K562 (cell line): ENCODE measurements around the gene WDHD1. TPM values are rescaled to one million over a fixed set of nuclear protein-coding genes. Genes with fewer than 3 reads are reported as not detected.
A peak's percentile ranks its signal among the peaks of the same experiment; 100 is the strongest.

ENCODE experiments used
- ASH1L ChIP-seq: fragments of 450-650 bp; IDR thresholded peaks from 2 replicates; pipeline ENCODE4 v1.6.1; 2018; ENCODE audit warnings: borderline replicate concordance, mild to moderate bottlenecking, low read depth; ENCODE audit not compliant: partially characterized antibody
- HNRNPH1 ChIP-seq: fragments of 200-400 bp; formaldehyde crosslinking; optimal IDR thresholded peaks from 2 replicates; pipeline ENCODE3; 2017; ENCODE audit warnings: low read depth, mild to moderate bottlenecking, low read length, moderate library complexity
- KAT7 ChIP-seq: sonication (generic); formaldehyde crosslinking; IDR thresholded peaks from 2 replicates; pipeline ENCODE4 v1.8.0; 2022; ENCODE audit warnings: missing genetic modification reagents, mild to moderate bottlenecking, borderline replicate concordance
- LCOR ChIP-seq: sonication (generic); formaldehyde crosslinking; IDR thresholded peaks from 2 replicates; pipeline ENCODE4 v1.8.0; 2022; ENCODE audit warnings: mild to moderate bottlenecking, missing genetic modification reagents
- MAFK ChIP-seq: IDR thresholded peaks from 2 replicates; pipeline ENCODE4 v1.6.1; 2011; ENCODE audit warnings: low read length, improper control_type of control experiment
- PHF20 ChIP-seq: fragments of 450-650 bp; IDR thresholded peaks from 2 replicates; pipeline ENCODE4 v1.6.1; 2018; ENCODE audit not compliant: partially characterized antibody
- PRMT5 ChIP-seq: sonication (generic); formaldehyde crosslinking; IDR thresholded peaks from 2 replicates; pipeline ENCODE4 v1.5.0; 2020; ENCODE audit warnings: missing genetic modification reagents
- TAF1 ChIP-seq: IDR thresholded peaks from 2 replicates; pipeline ENCODE4 v1.6.1; 2011; ENCODE audit warnings: mild to moderate bottlenecking, low read length, moderate library complexity; ENCODE audit not compliant: insufficient read depth, control insufficient read depth, severe bottlenecking; ENCODE audit errors: extremely low read depth
- TOE1 ChIP-seq, 2 experiments: fragments of 450-650 bp in 1 of 2; sonication (generic) in 1 of 2; formaldehyde crosslinking in 1 of 2; IDR thresholded peaks; 2 replicates each; pipeline versions ENCODE4 v1.7.1 to v1.8.0; 2016 to 2022; ENCODE audit warnings: borderline replicate concordance in 2 of 2, mild to moderate bottlenecking in 2 of 2, antibody characterized with exemption in 1 of 2, inconsistent platforms in 1 of 2, low read depth in 1 of 2, missing genetic modification reagents in 1 of 2, moderate library complexity in 1 of 2
- ZC3H4 ChIP-seq: sonication (generic); formaldehyde crosslinking; IDR thresholded peaks from 2 replicates; pipeline ENCODE4 v1.9.0; 2021; ENCODE audit warnings: missing genetic modification reagents, borderline replicate concordance
- ZNF57 ChIP-seq: fragments of 450-650 bp; formaldehyde crosslinking; IDR thresholded peaks from 2 replicates; pipeline ENCODE4 v1.4.0; 2020; ENCODE audit warnings: mild to moderate bottlenecking, moderate library complexity
- ZNF764 ChIP-seq: fragments of 250-450 bp; sonication (Bioruptor Pico); IDR thresholded peaks from 2 replicates; pipeline ENCODE4 v1.4.0; 2020; ENCODE audit warnings: low read depth, mild to moderate bottlenecking, moderate library complexity
- polyA plus RNA-seq, 8 experiments: library from polyadenylated mRNA; depleted of rRNA in 4 of 8; stranded (reverse) in 5 of 8; unstranded in 3 of 8; fragments of >200 nt; fragmentation: Nextera tagmentation in 2 of 8; fragmentation: Illumina TruSeq in 1 of 8; extraction: Ambion mirVana in 2 of 8; extraction: Trizol in 1 of 8; gene quantifications; 2 replicates each; pipeline versions ENCODE4 v1.2.1 to v1.2.3, GENCODE V29; 2011 to 2014; ENCODE audit warnings: inconsistent platforms in 1 of 8, missing spikeins in 1 of 8
- total RNA-seq, 7 experiments: library from RNA; depleted of rRNA in 6 of 7; stranded (reverse); fragments of >200 nt in 6 of 7; fragmentation: Illumina TruSeq in 2 of 7; extraction: Trizol in 2 of 7; gene quantifications; 2 replicates each; pipeline versions ENCODE4 v1.2.1 to v1.2.3, GENCODE V29; 2011 to 2021; ENCODE audit warnings: low replicate concordance in 1 of 7
- TF ChIP-seq, protein P1 (sequence below): fragments of 450-650 bp; formaldehyde crosslinking; IDR thresholded peaks from 2 replicates; pipeline ENCODE4 v1.4.0; 2022; ENCODE audit warnings: missing genetic modification characterization
- TF ChIP-seq, protein P2 (sequence below), 2 experiments: fragments of 450-650 bp in 1 of 2; sonication (generic) in 1 of 2; formaldehyde crosslinking in 1 of 2; IDR thresholded peaks in 1 of 2; conservative IDR thresholded peaks in 1 of 2; 2 replicates each; pipeline versions ENCODE4 v1.6.1 to v1.8.1; 2016 to 2023; ENCODE audit warnings: mild to moderate bottlenecking in 2 of 2, moderate library complexity in 2 of 2, inconsistent platforms in 1 of 2, missing genetic modification reagents in 1 of 2
- TF ChIP-seq, protein P3 (sequence below): fragments of 450-650 bp; IDR thresholded peaks from 2 replicates; pipeline ENCODE4 v1.6.1; 2018; ENCODE audit warnings: mild to moderate bottlenecking, low read depth; ENCODE audit not compliant: partially characterized antibody
- TF ChIP-seq, protein P4 (sequence below): fragments of 250-450 bp; sonication (Bioruptor Pico); IDR thresholded peaks from 2 replicates; pipeline ENCODE4 v1.8.0; 2022; ENCODE audit warnings: moderate library complexity, mild to moderate bottlenecking, inconsistent platforms
- TF ChIP-seq, protein P5 (sequence below): sonication (generic); formaldehyde crosslinking; IDR thresholded peaks from 2 replicates; pipeline ENCODE4 v1.8.0; 2022; ENCODE audit warnings: mild to moderate bottlenecking, missing genetic modification reagents

WDHD1 gene
- total and polyA plus RNA-seq, 9 of the 15 experiments (the other 6 are each of a cell fraction or from before 2014, with no cell fraction given), result 11.7 to 39.1 (median 30.0) TPM

DNA sequence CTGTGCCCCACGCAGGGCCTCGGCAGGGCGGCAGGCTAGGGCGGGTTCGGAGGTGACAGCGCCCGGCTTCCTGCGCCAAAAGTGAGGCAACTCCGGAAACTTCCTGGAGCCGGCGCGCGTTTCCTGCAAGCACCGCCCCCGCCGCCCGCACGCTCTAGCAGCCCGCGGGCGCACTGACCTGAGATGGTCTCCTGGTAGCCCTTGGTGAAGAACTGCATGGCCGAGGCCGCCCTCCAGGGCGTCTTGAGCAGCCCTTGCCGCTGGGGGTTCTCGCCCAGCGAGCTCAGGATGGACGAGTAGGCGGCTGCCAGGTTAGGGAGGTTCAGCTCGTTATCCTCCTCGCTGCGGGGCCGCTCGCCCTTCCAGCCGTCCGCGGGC is 124.8 kb downstream of the WDHD1 start (continued):
- TF ChIP-seq, protein P1, sequence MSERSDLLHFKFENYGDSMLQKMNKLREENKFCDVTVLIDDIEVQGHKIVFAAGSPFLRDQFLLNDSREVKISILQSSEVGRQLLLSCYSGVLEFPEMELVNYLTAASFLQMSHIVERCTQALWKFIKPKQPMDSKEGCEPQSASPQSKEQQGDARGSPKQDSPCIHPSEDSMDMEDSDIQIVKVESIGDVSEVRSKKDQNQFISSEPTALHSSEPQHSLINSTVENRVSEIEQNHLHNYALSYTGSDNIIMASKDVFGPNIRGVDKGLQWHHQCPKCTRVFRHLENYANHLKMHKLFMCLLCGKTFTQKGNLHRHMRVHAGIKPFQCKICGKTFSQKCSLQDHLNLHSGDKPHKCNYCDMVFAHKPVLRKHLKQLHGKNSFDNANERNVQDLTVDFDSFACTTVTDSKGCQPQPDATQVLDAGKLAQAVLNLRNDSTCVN (CRISPR knock-in tag), result no peak
- TF ChIP-seq TOE1 (IDR thresholded peaks at IDR 0.05; ENCODE audit: borderline replicate concordance) (no peak), TOE1 (CRISPR knock-in tag; IDR thresholded peaks at IDR 0.05; ENCODE audit: borderline replicate concordance, low read depth) (no peak), ASH1L (no peak), ZNF57 (no peak), LCOR (no peak), HNRNPH1 (no peak), ZC3H4 (no peak), MAFK (no peak), KAT7 (no peak), TAF1 (peak; percentile 11), PHF20 (peak; percentile 9), PRMT5 (CRISPR knock-in tag) (no peak), ZNF764 (CRISPR knock-in tag) (no peak)
- TF ChIP-seq, protein P2, sequence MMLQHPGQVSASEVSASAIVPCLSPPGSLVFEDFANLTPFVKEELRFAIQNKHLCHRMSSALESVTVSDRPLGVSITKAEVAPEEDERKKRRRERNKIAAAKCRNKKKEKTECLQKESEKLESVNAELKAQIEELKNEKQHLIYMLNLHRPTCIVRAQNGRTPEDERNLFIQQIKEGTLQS (IDR thresholded peaks at IDR 0.05), result peak; percentile 28
- TF ChIP-seq, protein P2 (CRISPR knock-in tag; conservative IDR thresholded peaks at IDR 0.05), result no peak
- TF ChIP-seq, protein P3, sequence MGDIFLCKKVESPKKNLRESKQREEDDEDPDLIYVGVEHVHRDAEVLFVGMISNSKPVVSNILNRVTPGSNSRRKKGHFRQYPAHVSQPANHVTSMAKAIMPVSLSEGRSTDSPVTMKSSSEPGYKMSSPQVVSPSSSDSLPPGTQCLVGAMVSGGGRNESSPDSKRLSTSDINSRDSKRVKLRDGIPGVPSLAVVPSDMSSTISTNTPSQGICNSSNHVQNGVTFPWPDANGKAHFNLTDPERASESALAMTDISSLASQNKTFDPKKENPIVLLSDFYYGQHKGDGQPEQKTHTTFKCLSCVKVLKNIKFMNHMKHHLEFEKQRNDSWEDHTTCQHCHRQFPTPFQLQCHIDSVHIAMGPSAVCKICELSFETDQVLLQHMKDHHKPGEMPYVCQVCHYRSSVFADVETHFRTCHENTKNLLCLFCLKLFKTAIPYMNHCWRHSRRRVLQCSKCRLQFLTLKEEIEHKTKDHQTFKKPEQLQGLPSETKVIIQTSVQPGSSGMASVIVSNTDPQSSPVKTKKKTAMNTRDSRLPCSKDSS, result no peak
- TF ChIP-seq, protein P4, sequence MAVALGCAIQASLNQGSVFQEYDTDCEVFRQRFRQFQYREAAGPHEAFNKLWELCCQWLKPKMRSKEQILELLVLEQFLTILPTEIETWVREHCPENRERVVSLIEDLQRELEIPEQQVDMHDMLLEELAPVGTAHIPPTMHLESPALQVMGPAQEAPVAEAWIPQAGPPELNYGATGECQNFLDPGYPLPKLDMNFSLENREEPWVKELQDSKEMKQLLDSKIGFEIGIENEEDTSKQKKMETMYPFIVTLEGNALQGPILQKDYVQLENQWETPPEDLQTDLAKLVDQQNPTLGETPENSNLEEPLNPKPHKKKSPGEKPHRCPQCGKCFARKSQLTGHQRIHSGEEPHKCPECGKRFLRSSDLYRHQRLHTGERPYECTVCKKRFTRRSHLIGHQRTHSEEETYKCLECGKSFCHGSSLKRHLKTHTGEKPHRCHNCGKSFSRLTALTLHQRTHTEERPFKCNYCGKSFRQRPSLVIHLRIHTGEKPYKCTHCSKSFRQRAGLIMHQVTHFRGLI (CRISPR knock-in tag), result no peak
- TF ChIP-seq, protein P5, sequence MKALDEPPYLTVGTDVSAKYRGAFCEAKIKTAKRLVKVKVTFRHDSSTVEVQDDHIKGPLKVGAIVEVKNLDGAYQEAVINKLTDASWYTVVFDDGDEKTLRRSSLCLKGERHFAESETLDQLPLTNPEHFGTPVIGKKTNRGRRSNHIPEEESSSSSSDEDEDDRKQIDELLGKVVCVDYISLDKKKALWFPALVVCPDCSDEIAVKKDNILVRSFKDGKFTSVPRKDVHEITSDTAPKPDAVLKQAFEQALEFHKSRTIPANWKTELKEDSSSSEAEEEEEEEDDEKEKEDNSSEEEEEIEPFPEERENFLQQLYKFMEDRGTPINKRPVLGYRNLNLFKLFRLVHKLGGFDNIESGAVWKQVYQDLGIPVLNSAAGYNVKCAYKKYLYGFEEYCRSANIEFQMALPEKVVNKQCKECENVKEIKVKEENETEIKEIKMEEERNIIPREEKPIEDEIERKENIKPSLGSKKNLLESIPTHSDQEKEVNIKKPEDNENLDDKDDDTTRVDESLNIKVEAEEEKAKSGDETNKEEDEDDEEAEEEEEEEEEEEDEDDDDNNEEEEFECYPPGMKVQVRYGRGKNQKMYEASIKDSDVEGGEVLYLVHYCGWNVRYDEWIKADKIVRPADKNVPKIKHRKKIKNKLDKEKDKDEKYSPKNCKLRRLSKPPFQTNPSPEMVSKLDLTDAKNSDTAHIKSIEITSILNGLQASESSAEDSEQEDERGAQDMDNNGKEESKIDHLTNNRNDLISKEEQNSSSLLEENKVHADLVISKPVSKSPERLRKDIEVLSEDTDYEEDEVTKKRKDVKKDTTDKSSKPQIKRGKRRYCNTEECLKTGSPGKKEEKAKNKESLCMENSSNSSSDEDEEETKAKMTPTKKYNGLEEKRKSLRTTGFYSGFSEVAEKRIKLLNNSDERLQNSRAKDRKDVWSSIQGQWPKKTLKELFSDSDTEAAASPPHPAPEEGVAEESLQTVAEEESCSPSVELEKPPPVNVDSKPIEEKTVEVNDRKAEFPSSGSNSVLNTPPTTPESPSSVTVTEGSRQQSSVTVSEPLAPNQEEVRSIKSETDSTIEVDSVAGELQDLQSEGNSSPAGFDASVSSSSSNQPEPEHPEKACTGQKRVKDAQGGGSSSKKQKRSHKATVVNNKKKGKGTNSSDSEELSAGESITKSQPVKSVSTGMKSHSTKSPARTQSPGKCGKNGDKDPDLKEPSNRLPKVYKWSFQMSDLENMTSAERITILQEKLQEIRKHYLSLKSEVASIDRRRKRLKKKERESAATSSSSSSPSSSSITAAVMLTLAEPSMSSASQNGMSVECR, result no peak
